NCI-H2081 treated with DMSO at 0.1 percent for 48 hours (cell line): ENCODE results near the gene CDH1.

ENCODE experiments used
- DNase-seq: peaks from one replicate; lab custom pipeline; 2025; lab: John Stamatoyannopoulos, UW

The CDH1 gene

DNA sequence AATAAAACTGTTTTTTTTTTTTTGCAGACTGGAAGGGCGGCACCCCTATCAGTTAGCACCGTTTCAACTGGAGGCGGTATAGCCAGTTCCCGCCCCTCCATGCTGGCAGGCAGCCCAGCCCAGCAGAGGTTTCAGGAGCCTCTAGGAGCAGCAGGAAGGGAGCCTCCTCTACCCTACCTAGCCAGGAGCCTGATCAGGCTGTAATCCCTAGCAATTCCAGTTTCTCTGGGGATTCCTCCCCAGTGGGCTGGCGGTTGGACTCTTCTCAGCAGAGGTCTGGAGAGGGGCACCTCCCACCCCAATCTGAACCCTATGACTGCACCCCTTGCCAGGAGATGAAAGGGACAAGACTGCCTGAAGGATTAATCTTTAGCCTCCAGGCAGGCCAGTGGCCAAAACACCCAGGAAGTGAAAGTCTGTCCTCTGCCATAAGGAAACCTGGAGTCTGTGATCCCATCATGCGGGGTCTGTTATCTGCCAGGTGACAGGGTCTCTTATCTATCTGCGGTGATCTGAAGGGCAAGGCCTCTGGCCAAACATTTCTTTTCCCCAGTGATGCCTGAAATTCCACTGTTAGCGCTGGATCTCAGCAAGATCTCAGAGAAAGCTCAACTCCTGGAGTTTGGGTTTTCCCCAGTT is 4.9 kb upstream of the CDH1 start:
- no peak for DNase-seq

DNA sequence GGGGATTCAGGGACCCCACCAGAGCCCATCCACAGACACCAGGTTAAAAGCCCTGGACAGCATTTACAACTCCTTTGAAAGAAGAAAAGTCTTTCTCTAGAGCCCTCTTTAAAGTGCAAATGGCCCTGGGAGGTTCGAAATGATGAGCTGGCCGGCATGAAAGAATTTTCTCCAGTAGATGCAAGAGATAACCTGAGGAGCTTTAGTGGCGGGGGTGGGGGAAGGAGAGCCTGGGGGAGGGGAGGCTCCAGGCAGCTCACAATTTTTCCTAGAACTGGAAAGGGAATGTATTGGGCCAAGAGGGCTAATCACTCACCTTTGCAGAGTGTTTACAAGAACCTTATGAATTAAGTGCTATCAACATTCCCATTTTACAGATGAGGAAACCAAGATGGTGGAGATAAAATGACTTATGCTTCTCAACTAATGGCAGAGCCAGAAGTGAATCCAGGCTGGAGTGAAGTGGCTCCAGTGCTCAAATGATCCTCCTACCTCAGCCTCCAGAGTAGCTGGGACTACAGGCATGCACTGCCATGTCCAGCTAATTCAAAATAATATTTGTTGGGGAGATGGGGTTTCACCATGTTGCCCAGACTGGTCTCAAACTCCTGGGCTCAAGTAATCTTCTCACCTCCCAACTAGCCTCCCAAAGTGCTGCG is 4.2 kb upstream of the CDH1 start:
- no peak for DNase-seq

DNA sequence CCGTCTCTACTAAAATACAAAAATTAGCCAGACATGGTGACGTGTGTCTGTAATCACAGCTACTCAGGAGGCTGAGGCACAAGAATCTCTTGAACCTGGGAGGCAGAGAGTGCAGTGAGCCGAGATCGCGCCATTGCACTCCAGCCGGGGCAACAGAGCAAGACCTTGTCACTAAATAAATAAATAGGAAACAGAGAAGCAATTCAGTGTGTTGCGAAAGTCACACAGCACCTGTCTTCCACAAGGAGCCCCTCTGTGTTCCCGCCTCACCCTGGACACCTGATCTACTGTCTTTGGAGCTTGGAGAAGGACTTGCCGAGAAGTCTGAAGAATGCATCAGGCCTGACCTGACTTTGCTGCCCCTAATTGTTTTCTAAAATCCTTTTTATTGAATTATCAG is 3.5 kb upstream of the CDH1 start:
- DNase-seq, result no peak

DNA sequence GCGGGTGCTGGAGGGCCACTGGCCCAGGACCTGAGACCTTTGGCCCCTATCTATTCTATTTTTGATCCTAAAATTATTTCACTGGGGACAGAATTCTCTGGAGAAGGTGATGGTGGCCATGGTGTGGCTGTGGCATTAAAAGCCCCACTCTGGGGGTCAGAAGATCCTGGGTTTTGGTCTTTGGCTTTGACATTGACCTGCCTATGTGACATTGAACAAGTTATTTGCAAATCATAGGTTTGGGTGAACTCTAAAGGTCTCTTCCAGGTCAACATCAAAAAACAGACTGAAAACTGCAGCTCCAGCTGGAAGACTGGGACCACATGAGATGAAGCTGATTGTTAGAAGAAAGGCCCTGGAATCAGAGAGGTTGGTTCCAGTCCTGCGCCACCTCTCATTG is 2.3 kb upstream of the CDH1 start:
- no peak for DNase-seq

DNA sequence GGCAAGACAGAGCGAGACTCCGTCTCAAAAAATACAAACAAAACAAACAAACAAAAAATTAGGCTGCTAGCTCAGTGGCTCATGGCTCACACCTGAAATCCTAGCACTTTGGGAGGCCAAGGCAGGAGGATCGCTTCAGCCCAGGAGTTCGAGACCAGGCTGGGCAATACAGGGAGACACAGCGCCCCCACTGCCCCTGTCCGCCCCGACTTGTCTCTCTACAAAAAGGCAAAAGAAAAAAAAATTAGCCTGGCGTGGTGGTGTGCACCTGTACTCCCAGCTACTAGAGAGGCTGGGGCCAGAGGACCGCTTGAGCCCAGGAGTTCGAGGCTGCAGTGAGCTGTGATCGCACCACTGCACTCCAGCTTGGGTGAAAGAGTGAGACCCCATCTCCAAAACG is 531 bp upstream of the CDH1 start:
- DNase-seq, result no peak

DNA sequence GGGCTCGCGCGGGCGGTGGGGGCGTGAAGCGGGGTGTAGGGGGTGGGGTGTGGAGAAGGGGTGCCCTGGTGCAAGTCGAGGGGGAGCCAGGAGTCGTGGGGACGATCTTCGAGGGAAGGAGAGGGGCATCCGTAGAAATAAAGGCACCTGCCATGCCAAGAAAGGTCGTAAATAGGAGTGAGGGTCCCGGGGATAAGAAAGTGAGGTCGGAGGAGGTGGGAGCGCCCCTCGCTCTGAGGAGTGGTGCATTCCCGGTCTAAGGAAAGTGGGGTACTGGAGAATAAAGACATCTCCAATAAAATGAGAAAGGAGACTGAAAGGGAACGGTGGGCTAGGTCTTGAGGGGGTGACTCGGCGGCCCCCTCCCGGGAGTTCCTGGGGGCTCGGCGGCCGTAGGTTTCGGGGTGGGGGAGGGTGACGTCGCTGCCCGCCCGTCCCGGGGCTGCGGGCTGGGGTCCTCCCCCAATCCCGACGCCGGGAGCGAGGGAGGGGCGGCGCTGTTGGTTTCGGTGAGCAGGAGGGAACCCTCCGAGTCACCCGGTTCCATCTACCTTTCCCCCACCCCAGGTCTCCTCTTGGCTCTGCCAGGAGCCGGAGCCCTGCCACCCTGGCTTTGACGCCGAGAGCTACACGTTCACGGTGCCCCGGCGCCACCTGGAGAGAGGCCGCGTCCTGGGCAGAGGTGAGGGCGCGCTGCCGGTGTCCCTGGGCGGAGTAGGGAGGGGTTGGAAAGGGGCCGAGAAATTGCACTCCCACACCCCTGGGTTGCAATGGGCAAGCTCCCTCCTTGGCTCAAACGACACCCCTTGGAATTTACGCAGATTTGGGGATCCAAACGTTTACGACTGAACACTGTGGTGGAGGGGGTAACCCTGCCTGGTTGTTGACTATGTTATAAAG is 888 bp downstream of the CDH1 start:
- DNase-seq, result no peak

DNA sequence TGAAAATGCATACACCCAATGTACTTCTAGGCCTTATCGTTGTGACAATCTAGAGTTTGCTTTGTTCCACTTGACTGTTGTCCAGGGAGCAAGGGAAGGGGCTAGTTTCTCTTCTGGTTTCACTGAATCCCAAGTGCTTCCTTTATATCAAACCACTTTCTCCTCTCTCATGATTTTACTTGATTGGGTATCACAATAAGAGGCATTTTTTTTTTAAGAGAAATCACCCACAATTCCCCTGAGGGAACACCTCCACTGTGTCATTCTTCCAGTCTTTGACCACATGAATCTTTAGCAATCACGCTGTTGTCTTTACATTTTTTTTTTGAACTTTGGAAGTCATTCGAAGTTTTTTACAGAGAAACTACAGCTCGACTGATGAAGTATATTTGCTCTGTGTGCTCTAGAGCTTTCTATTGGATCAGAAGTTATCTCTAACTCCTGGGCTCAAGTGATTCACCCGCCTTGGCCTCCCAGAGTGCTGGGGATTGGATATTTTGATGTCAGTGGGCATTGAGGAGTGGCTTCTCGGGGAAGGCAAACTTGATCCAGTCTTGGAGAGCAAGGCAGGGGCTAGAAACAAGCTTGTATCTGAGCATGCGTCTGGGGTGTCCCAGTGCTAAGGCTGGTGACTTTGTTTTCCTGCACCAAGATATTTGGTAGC is 3.0 kb downstream of the CDH1 start:
- DNase-seq, result no peak

DNA sequence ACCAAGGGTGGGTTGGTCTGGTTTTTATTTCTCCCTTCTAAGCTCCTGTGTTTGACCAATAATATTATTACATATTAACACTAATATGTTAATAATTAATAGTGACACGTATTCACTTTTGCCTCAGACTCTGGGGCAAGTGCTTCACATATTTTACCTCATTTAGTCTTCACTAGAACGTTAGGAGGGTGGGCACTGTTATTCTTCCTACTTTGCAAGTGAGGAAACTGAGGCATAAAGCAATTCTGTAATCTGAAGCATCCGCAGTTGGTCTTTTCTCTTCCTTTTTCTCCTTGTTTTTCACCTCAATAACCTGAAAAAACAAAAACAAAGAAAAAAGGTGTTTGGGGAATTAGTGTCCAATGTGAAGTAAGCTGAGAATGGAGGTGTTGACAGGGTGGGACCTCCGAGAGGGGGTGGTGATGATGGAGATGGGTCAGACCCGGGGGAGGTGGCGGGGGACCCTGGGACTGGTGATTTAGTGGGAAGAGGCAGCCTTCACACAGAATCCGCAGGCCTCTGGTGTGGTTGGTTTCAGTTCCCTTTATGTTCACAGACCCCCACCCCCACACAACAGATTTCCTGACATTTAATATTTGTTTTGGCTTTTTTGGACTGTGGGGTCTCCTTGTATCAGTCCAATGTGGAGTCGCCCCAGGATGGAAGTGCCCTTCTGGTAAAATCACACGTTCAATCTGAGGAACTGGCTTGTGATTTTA is 3.7 kb downstream of the CDH1 start:
- no peak for DNase-seq

DNA sequence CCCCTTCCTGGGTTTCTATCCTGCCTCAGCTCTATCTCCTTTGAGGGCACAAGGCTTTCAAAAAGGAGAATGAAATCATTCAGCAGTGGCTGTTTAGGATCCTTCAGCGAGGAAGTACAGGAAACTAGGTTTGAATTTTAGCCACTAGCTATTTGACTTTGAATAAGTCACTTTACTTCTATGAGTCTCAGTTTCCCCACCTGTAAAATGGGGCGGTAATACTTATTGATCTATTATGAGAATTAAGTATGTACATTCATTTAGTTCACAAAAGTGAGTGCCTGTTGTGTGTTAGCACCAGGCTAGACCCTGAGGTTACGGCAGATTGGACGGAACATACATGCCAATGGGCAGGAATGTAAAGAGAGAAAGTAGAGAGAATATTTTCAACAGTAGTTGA is 6.6 kb downstream of the CDH1 start:
- DNase-seq, result no peak

DNA sequence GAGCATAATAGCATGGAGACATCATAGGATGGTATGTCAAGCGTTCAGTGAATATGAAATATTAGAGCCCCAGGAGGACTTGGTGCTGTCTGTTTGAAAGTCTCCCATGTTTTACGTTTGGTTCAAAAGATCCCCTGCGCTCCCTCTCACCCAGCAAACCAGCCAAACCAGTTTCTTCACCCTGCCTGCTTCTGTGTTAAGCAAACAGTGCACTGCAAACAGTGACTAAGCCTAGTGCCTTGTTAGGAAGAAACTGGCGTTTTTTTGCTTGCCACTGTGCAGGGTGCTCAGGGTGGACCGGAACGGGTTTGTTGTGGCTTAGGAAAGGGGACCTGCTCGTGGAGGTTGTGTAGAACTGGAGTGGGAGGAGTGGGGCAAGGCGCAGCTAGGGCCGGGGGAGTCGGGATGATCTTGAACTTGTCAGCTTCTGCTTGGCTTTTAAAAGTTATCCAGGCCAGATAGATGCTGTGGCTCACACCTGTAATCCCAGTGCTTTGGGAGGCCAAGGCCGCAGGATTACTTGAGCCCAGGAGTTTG is 7.7 kb downstream of the CDH1 start:
- peak; percentile 48 for DNase-seq

DNA sequence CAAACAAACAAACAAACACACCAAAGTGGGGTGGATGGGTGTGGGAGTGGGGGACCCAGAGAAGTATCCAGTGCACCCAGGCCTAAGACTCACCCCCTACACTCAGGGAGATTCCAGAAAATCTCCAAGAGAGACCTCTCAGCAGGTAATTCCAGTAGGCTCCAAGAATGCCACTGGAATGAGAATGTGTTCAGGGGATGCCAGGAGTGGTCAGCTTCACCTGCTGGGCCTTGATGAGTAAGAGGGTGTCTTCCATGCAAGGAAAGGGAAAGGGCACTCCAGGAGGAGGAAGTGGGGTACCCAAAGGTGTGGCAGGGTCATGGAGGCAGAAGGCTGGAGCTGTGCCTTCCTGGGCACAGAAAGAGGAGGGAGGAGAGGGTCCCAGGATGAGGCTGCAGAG is 9.9 kb downstream of the CDH1 start:
- no peak for DNase-seq

DNA sequence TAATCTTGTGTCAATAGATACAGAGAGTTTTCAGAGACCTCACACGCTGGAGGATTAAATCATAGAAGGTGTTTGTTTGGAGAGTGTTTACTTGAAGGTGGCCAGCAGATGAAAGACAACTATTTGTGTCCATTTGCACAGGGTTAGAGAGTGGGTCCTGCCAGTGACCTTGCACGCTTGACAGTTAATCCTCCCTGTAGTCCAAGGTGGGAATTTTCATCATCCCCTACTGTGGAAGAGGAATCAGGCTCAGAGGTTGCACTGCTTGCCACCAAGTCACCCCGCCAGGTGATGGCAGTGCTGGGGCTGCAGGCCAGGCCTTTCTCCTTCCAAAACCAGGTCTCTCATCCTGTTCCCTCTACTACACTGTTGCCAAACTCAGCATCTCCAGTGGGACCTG is 12.3 kb downstream of the CDH1 start:
- DNase-seq, result no peak

DNA sequence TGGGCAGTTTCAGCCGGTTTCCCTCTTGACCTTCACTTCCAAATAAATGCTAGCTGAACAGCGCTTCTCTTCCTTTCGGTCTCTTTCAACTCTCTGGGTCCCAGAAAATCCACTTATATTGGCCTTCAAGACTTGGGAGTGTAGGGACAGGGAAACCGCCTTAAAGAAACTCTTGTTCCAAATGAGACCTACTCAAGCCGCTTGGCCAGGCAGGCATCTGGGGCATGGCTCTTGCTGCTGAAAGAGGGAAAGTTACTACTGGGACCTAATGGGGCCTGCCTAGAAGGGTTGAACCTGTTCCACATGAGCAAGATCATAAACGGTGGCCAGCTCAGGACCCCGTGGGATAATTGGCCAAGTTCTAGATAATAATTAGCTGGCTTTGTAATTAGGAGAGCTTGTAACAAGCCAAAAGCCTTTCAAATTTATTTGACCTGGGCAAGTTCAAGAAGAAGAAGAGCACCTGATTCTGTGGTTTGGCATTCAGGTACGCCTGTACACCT is 13.2 kb downstream of the CDH1 start:
- DNase-seq, result no peak

DNA sequence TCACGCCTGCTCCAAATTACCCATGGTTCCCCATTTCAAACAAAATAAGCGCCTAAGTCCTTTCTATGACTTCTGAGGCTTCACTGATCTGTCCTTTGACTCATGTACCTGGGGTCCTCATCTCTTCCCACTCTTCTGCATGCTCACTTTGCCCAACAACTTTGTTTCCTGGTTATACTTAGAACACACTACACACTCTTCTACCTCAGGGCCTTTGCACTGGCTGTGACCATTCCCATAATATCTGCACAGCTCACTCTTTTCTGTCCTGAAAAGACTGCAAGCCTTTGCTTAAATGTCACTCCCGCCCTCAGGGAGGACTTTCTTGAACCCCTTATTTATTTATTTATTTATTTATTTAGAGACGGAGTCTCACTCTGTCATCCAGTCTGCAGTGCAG is 14.1 kb downstream of the CDH1 start:
- DNase-seq, result no peak

DNA sequence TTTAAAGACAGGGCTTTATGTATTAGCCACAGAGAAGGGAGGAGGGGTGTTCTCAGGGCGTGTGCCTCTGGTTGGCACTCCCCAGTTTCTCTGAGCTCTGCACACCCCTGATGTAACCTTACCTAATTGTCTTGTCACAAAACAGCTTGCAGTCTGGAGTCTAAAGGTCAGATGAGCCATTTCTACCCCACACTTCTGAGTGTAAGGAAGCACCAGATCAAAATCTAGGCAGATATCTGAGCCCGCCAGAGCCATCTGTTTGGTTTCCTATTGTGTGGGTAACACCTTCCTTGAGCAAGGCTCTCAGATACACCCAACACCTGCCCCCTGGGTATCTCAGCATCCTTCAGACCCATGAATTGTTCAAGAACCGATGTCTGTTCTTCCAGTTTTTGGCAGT is 15.5 kb downstream of the CDH1 start:
- no peak for DNase-seq

DNA sequence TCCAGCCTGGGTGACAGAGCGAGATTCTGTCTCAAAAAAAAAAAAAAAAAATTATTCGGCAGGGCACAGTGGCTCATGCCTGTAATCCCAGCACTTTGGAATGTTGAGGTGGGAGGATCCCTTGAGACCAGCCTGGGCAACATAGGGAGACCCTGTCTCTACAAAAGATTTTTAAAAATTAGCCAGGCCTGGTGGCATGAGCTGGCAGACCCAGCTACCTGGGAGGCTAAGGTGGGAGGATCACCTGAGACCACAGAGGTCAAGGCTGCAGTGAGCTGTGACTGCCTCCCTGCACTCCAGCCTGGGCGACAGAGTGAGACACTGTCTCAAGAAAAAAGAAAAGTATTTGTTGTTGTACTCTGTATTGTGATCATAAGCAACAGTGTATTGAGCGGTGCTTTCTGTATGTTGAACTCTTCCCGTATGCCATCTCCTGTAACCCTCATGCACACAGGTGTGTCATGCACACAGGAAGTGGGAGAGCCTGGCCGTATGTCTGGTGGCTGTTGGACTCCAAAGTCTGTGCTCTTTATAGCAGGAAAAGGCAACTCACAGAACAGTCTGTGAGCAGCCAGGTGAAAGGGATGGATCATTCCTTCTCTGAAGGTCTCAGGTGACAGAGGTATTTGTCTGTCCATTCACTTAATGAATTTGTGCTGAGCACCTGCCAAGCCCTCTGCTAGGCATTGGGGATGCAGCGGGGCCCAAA is 17.1 kb downstream of the CDH1 start:
- DNase-seq, result no peak

DNA sequence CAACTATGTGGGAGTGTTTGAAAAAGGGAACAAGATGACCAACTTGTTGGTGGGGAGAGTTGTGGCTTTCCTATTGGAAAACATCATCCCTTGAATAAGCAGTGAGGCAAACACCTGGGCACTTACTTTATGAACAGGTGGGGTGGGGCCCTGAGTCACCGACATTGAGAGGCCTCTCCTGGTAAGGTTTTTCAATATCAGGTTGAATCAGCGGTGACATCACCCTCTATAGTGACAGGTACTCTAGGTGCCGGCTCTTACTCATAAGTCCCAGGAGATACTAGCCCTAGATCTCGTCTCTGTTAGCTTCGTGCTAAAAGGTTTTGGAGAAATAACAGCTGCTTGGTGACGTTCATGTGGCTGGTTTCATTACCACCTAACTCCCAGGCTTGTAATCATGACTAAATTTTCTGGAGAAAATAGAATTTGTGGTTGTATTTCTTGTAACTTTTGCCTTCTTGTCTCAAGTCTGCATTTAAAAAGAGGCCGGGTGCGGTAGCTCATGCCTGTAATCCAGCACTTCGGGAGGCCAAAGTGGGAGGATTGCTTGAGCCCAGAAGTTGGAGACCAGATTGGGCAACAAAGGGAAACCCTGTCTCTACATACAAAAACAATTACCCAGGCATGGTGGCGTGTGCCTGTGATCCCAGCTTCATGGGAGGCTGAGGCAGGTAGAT is 19.3 kb downstream of the CDH1 start:
- no peak for DNase-seq

DNA sequence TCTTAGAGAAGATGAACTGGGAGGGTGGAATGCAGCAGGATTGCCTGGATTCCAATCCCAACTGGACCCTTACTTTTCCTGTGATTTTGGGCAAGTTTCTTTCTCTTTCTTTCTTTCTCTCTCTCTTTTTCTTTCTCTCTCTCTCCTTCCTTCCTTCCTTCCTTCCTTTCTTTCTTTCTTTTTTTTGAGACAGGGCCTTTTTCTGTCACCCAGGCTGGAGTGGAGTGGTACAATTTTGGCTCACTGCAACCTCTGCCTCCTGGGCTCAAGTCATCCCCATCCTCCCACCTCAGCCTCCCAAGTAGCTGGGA is 20.5 kb downstream of the CDH1 start:
- DNase-seq, result no peak

DNA sequence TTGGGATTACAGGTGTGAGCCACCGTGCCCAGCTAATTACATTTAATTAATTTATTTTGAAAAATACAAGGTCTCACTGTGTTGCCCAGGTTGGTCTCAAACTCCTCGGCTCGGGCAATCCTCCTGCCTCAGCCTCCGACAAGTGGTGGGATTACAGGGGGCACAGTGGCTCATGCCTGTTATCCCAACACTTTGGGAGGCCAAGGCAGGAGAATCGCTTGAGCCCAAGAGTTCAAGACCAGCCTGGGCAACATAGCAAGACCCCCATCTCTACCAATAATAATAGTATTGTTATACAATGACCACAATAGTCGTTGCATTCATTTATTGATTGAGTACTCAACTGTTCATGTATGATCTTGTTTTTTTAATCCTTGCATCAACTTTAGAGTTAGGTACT is 22.0 kb downstream of the CDH1 start:
- DNase-seq, result no peak

DNA sequence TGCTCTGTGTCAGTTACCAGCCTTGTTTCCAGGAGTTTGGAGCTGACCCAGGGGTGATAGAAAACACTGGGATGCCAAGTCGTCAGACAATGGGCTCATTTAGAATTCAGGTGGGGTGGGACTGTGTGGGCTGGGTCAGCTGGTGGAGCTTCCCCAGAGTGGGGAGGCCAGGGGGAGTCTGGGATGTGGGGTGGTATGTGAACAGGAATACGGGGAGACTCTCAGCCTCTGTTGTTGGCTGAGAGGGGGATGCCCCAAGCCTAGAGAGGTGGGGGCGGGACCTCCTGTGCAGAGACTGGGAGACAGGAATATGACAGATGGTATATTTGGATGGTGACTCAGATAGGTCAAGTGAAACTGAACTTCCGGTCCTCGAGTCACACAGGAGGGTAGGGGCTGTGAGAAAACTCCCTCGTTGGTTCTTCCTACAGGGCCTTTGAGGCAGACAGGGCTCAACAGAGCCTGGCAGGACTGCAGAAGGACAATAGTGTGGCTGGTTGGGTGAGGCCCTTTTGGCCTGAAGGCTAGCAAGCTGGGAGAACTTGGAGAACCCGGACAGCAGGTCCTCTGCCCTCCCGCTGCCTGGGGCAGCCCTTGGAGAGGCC is 23.7 kb downstream of the CDH1 start:
- DNase-seq, result no peak
